ENCODE measurements around the gene GADD45GIP1.

GADD45GIP1 gene

GRCh38 chr19:12944104-12944674 lies 12.8 kb downstream of the GADD45GIP1 start:
- peaks cover 26% of the 10 kb centered on the region for H3F3A ChIP-seq (ENCODE audit: low read depth)
- peaks cover 8% of the 10 kb centered on the region for H3K27me3 ChIP-seq (ENCODE audit: insufficient read depth, low read length, poor library complexity, severe bottlenecking)
- H3K4me1 ChIP-seq (ENCODE audit: insufficient read depth, low read length, poor library complexity, severe bottlenecking), result peaks cover 61% of the 10 kb centered on the region
- no peaks in the 10 kb centered on the region for H3K9me2 ChIP-seq (replicated peaks; ENCODE audit: low read depth, low read length)
- peak overlapping the region; percentile 99 for H3K4me2 ChIP-seq (ENCODE audit: low read depth, low read length, poor library complexity, severe bottlenecking)
- peak overlapping the region; percentile 100 for H3K9ac ChIP-seq (ENCODE audit: low read depth, low read length, poor library complexity, severe bottlenecking)
- no peak for TF ChIP-seq CTCF (conservative IDR thresholded peaks at IDR 0.05; ENCODE audit: low read length)
- TF ChIP-seq EZH2phosphoT487 (IDR thresholded peaks at IDR 0.05; ENCODE audit: borderline replicate concordance), result no peak
- H3K4me3 ChIP-seq (ENCODE audit: low read length, poor library complexity, severe bottlenecking), result peak overlapping the region; percentile 96
- H3K36me3 ChIP-seq (ENCODE audit: insufficient read depth, low read length), result peaks cover 75% of the 10 kb centered on the region
- no peak overlapping the region for H2AFZ ChIP-seq (ENCODE audit: low read length)
- H4K20me1 ChIP-seq (ENCODE audit: insufficient read depth, low read length, poor library complexity, severe bottlenecking), result peaks cover 95% of the 10 kb centered on the region
- no peaks in the 10 kb centered on the region for H3K9me3 ChIP-seq (ENCODE audit: insufficient read depth, low read depth, low read length)
- peaks cover 98% of the 10 kb centered on the region for H3K79me2 ChIP-seq (ENCODE audit: insufficient read depth, low read length)

GRCh38 chr19:12943437-12944044 lies 13.5 kb downstream of the GADD45GIP1 start:
- peak overlapping the region; percentile 100 for H3K9ac ChIP-seq (ENCODE audit: low read depth, low read length, poor library complexity, severe bottlenecking)
- H3K36me3 ChIP-seq (ENCODE audit: insufficient read depth, low read length), result peaks cover 74% of the 10 kb centered on the region

GRCh38 chr19:12940897-12941296 lies 16.1 kb downstream of the GADD45GIP1 start:
- Histone ChIP-seq H3K27me3 (ENCODE audit: insufficient read depth, low read length, poor library complexity, severe bottlenecking) (peaks cover 15% of the 10 kb centered on the region), H3K9me3 (ENCODE audit: insufficient read depth, low read depth, low read length) (no peaks in the 10 kb centered on the region), H3K9ac (ENCODE audit: low read depth, low read length, poor library complexity, severe bottlenecking) (peak overlapping the region; percentile 100), H4K20me1 (ENCODE audit: insufficient read depth, low read length, poor library complexity, severe bottlenecking) (peaks cover 70% of the 10 kb centered on the region), H3K36me3 (ENCODE audit: insufficient read depth, low read length) (peaks cover 64% of the 10 kb centered on the region), H3F3A (ENCODE audit: low read depth) (peaks cover 35% of the 10 kb centered on the region), H3K4me2 (ENCODE audit: low read depth, low read length, poor library complexity, severe bottlenecking) (peak overlapping the region; percentile 99), H3K4me3 (ENCODE audit: low read length, poor library complexity, severe bottlenecking) (peak overlapping the region; percentile 96), H2AFZ (ENCODE audit: low read length) (no peak overlapping the region), H3K79me2 (ENCODE audit: insufficient read depth, low read length) (peaks cover 73% of the 10 kb centered on the region), H3K4me1 (ENCODE audit: insufficient read depth, low read length, poor library complexity, severe bottlenecking) (peaks cover 60% of the 10 kb centered on the region), H3K9me2 (replicated peaks; ENCODE audit: low read depth, low read length) (no peaks in the 10 kb centered on the region)
- no peak for TF ChIP-seq EZH2phosphoT487 (IDR thresholded peaks at IDR 0.05; ENCODE audit: borderline replicate concordance)
- no peak for TF ChIP-seq CTCF (conservative IDR thresholded peaks at IDR 0.05; ENCODE audit: low read length)

More at GRCh38 chr19:12943437-12944044, 13.5 kb downstream of the GADD45GIP1 start:
- peaks cover 98% of the 10 kb centered on the region for H3K79me2 ChIP-seq (ENCODE audit: insufficient read depth, low read length)
- H3K4me2 ChIP-seq (ENCODE audit: low read depth, low read length, poor library complexity, severe bottlenecking), result peak overlapping the region; percentile 99
- H3K27me3 ChIP-seq (ENCODE audit: insufficient read depth, low read length, poor library complexity, severe bottlenecking), result peaks cover 14% of the 10 kb centered on the region
- H3K4me1 ChIP-seq (ENCODE audit: insufficient read depth, low read length, poor library complexity, severe bottlenecking), result peaks cover 61% of the 10 kb centered on the region
- H3K9me3 ChIP-seq (ENCODE audit: insufficient read depth, low read depth, low read length), result no peaks in the 10 kb centered on the region
- peaks cover 26% of the 10 kb centered on the region for H3F3A ChIP-seq (ENCODE audit: low read depth)
- no peak overlapping the region for H2AFZ ChIP-seq (ENCODE audit: low read length)
- peaks cover 95% of the 10 kb centered on the region for H4K20me1 ChIP-seq (ENCODE audit: insufficient read depth, low read length, poor library complexity, severe bottlenecking)
- peak overlapping the region; percentile 96 for H3K4me3 ChIP-seq (ENCODE audit: low read length, poor library complexity, severe bottlenecking)
- TF ChIP-seq EZH2phosphoT487 (IDR thresholded peaks at IDR 0.05; ENCODE audit: borderline replicate concordance) (no peak), CTCF (conservative IDR thresholded peaks at IDR 0.05; ENCODE audit: low read length) (no peak)
- no peaks in the 10 kb centered on the region for H3K9me2 ChIP-seq (replicated peaks; ENCODE audit: low read depth, low read length)
